ENCODE data around the gene ADSL.

ADSL gene

DNA sequence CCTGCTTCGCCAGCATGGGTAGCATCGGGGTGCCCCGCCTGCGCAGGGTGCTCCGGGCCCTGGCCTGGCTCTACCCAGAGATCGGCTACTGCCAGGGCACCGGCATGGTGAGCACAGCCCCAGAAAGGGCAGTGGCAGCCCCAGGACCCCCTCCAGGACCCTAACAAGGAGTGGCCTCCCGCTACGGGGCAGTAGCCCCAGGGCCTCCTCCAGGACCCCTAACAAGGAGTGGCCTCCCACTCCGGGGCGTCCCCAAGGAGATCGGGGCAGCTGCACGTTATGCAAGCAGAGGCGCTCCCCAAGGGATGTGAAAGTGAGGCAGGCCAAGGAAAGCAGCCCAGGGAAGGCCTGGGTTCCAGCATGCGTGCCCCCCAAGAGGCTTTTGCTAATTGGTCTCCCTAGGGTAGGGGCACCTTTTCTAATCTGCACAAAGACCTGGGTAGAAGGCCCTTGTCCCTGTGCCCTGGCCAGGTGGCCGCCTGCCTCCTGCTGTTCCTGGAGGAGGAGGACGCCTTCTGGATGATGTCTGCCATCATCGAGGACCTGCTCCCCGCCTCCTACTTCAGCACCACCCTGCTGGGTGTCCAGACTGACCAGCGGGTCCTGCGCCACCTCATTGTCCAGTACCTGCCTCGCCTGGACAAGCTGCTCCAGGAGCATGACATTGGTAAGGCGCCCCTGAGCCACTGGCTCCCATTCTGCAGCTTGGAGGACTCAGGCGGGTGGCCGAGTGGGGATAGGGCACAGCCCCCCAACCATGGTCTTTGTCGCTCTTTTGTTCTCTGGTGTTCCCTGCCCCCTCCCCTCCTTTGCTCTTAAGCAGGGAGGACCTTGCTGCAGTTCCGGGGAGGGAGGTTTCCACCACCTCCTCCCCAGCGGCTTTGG is 59.1 kb downstream of the ADSL start:
- DNase-seq (ENCODE audit: low spot score): no peak

DNA sequence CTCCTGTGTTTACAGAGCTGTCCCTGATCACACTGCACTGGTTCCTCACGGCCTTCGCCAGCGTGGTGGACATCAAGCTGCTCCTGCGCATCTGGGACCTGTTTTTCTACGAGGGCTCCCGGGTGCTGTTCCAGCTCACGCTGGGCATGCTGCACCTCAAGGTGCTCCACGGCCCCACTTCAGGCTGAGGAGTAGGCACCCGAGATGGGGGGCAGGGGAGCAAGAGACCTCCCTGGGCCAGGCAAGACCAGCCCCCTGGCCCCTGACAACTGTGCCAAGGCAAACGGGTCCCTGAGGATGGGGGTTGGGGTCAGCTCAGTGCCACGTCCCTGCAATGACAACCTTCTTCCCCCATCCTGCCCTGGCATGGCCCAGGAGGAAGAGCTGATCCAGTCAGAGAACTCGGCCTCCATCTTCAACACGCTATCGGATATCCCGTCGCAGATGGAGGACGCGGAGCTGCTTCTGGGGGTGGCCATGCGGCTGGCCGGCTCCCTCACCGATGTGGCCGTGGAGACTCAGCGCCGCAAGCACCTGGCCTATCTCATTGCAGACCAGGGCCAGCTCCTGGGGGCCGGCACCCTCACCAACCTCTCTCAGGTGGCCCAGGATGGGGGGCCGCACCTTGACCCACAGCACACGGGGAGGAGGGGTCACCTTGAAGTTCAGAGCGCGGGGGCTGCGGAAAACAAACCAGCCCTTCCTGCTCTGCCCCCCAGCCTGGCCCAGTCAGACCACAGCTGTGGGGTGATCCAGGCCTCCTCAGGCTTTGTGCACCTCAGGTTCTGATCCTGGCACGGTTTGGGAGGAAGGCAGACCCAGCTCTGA is 60.0 kb downstream of the ADSL start:
- no peak for DNase-seq (ENCODE audit: low spot score)

- no peak for DNase-seq (ENCODE audit: low spot score)
Observed at GRCh38 chr22:40407021-40407761, 60.9 kb downstream of the ADSL start.

GRCh38 chr22:40407831-40408717 is 61.8 kb downstream of the ADSL start:
- DNase-seq (ENCODE audit: low spot score): no peak

DNA sequence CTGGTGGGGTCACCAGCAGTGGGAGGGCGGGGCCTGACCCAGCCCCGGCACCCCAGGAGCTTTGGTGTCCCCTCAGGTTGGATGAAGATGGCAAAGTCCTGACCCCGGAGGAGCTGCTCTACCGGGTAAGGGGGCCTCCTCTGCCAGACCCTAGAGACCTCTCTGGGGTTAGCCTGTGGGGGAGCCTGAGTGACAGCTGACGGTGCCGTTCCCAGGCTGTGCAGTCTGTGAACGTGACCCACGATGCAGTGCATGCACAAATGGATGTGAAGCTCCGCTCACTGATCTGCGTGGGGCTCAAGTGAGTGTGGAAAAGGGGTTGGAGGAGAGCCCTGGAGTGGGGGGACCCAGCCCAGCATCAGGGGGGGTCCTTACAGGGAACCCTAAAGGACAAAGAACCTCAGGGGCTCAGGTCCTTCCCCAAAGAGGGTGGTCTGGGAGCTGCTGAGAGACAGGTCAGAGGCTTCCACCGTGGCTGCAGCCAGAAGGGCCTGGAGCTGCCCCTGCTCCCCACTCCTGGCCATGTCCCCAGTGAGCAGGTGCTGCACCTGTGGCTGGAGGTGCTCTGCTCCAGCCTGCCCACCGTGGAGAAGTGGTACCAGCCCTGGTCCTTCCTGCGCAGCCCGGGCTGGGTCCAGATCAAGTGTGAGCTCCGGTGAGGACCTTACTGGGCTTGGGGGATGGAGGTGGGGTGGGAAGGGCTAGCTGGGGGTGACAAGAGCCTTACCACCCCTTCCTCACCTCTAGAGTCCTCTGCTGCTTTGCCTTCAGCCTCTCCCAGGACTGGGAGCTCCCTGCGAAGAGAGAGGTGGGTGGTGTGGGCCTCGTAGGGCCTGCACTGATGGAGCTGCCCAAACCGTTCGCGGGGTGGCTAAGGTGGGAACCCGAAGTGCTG is 62.7 kb downstream of the ADSL start:
- no peak for DNase-seq (ENCODE audit: low spot score)

- no peak for DNase-seq (ENCODE audit: low spot score)
Observed at GRCh38 chr22:40409613-40410113, 63.4 kb downstream of the ADSL start.

GRCh38 chr22:40410272-40410671 is 64.0 kb downstream of the ADSL start:
- DNase-seq (ENCODE audit: low spot score): peak; percentile 16

DNA sequence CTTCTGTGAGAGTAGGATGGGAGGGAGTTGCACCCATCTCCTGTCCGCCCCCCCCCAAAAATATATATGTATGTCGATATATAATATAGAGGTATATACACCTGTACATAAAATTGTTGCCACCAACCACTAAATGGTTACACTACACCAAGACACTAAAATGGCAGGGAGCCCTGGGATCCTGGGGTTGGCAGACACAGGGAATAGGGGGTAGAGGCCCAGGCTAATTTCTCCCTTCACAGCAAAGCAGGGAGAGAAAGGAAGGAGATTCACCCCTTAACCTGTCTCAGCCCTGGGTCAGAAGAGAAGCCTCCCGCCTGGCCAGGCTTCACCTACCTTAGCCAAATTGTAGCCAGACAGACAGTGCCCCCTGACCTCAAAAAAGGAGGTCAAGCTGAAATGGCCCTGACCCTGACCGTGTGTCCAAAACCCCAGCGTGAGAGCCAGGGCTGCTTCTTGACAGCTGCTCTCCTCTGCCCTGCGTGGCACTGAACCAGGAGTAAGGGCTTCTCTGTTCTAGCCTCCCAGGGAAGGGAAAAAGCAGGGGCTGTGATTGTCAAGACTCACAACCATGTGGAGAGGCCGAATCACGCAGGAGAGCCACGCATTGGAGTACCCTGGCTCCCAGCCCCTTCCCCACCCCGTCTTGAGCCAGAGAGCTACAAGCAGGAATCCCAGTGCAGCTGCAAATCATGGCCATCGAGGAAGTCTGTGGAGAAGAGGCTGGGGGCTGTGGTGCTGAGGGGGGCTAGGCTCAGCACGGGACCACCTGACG is 64.6 kb downstream of the ADSL start:
- DNase-seq (ENCODE audit: low spot score): no peak

DNA sequence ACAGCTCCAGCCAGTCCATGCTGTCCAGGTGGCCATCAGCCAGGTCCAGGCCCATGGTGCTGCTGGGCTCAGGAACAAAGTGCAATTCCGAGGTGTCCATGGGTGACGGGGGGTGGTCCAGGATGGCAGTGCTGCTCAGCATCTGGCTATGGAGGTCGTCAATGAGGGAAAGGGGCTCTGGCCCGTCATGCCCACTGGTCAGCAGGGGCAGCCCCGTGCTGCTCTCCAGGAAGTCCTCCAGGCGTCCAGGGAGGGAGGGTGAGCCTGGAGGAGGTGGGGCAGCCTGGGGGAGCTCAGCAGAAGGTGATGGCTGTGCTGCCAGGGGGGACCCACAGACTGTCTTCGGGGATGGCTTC is 65.2 kb downstream of the ADSL start:
- no peak for DNase-seq (ENCODE audit: low spot score)

DNA sequence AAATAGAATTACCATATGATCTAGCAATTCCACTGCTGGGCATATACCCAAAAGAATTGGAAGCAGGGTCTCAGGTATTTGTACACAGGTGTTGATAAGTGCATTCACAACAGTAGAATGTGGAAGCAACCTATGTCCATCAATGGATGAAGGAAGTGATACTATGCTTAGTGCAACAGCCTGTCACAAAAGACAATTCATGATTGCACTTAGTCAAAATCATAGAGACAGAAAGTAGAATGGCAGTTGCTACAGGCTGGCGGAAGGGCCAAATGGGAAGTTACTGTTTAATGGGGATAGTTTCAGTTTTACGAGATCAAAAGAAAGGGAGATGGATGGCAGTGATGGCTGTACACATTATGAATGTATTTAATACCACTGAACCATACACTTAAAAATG is 66.1 kb downstream of the ADSL start:
- no peak for DNase-seq (ENCODE audit: low spot score)

- DNase-seq (ENCODE audit: low spot score): no peak
Observed at GRCh38 chr22:40413873-40414272, 67.6 kb downstream of the ADSL start.

DNA sequence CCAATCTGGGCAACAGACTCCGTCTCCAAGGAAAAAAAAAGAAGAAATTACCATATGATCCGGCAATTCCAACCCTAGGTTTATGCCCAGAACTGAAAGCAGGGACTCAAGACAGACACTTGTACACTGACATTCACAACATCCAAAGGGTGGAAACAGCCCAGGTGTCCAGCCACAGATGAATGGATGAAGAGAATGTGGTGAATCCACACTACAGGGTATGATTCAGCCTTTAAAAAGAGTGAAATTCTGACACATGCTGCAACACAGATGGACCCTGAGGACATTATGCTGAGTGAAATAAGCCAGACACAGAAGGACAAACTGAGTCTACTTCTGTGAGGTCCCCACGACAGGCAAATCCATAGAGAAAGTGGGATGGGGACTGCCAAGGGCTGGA is 68.0 kb downstream of the ADSL start:
- DNase-seq (ENCODE audit: low spot score): peak; percentile 63

GRCh38 chr22:40414838-40415505 is 68.7 kb downstream of the ADSL start:
- no peak for DNase-seq (ENCODE audit: low spot score)

DNA sequence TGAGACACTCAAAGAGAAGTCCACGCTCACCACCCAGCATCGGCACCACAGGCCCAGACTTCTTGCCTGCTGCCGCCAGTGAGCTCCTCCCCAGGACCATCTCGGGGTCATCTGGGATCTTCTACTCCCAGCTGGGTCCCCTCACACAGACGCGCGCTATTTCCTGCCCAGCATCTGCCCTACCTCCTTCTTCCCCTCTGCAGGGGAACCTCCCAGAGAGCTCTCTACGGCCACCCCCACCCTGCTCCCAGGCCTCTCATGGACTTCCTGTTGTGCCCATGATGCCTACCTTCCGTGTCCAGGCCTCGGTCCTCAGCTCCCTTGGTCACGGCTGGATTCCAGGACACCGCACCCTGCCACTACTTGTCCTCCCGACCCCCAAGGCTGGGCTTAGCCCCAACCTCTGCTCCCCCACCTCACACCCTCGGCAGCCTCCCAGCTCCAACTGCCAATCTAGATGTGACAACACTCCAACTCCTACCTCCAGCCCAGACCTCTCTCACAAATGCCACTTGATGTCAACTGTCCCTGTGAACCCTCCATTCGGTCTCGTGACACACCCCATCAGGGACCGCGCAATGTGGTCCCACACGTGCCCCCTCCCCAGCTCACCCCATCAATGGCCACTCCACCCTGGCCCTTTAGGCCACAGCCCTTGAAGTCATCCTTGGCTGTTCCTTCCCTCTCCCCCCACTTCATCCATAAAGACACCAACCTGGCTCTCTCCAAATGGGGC is 69.4 kb downstream of the ADSL start:
- DNase-seq (ENCODE audit: low spot score): no peak

GRCh38 chr22:40416267-40416570 is 69.9 kb downstream of the ADSL start:
- no peak for DNase-seq (ENCODE audit: low spot score)

DNA sequence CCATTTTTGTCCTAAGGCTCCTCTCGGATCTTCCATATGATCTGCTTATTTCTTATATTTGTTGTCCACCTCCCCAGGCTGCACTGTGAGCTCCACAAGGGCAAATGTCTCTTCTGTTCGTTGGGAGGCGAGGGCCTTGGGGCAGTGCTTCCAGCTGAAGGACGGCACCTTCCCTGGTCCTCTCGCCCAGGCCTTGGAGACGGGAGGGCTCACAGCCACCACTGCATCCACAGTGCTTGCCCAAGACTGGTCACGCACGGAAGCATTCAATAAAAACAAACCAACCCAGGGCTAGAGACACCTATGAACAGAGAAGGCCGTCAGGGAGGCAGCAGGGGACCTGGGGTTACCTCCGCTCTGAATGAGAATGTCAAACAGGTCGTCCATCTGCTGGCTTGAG is 70.3 kb downstream of the ADSL start:
- no peak for DNase-seq (ENCODE audit: low spot score)

- no peak for DNase-seq (ENCODE audit: low spot score)
Observed at GRCh38 chr22:40417041-40417440, 70.7 kb downstream of the ADSL start.

DNA sequence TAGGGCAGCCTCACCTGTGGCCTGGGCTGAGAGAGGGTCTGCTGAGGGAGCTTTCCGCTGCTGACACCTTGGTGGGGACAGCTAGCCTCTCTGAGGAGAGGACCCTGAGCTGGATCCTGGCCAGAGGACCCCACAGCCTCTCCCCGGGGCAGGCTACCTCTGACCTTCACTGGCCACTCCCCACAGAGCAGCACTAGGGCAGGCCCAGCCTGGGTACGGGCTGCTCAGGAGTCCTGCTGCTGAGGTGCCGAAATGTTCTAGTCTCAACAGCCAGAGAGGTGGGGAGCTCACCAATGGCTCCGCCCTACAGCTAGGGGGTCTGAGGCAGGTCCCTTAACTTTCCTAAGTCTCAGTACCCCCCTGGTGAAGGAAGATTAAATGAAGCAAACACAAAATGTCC is 71.6 kb downstream of the ADSL start:
- no peak for DNase-seq (ENCODE audit: low spot score)
